Ishikawa (cell line): ENCODE measurements around the gene YTHDC1.

Experiments
- CEBPB ChIP-seq: IDR thresholded peaks from 2 replicates; pipeline ENCODE4 v1.6.1; 2012
- CREB1 ChIP-seq: IDR thresholded peaks from 2 replicates; pipeline ENCODE4 v1.6.1; 2012; ENCODE audit warnings: low read depth
- EGR1 ChIP-seq: IDR thresholded peaks from 2 replicates; pipeline ENCODE4 v1.6.1; 2012
- EP300 ChIP-seq: IDR thresholded peaks from 2 replicates; pipeline ENCODE4 v1.6.1; 2012; ENCODE audit warnings: borderline replicate concordance
- FOXM1 ChIP-seq: IDR thresholded peaks from 2 replicates; pipeline ENCODE4 v1.6.1; 2012; ENCODE audit warnings: low read depth, borderline replicate concordance
- NFIC ChIP-seq: IDR thresholded peaks from 2 replicates; pipeline ENCODE4 v1.6.1; 2012
- RAD21 ChIP-seq: IDR thresholded peaks from 2 replicates; pipeline ENCODE4 v1.6.1; 2012; ENCODE audit warnings: low read depth
- TAF1 ChIP-seq: IDR thresholded peaks from 2 replicates; pipeline ENCODE4 v1.6.1; 2012; ENCODE audit warnings: low read depth, mild to moderate bottlenecking
- TCF12 ChIP-seq: IDR thresholded peaks from 2 replicates; pipeline ENCODE4 v1.6.1; 2012; ENCODE audit warnings: low read depth
- TEAD4 ChIP-seq: IDR thresholded peaks from 2 replicates; pipeline ENCODE4 v1.6.1; 2012
- YY1 ChIP-seq: IDR thresholded peaks from 2 replicates; pipeline ENCODE4 v1.6.1; 2012; ENCODE audit warnings: low read depth
- ZBTB7A ChIP-seq: IDR thresholded peaks from 2 replicates; pipeline ENCODE4 v1.6.1; 2012; ENCODE audit warnings: low read depth
- TF ChIP-seq, protein P1 (sequence below): IDR thresholded peaks from 2 replicates; pipeline ENCODE4 v1.6.1; 2012
- TF ChIP-seq, protein P2 (sequence below): IDR thresholded peaks from 2 replicates; pipeline ENCODE4 v1.6.1; 2012
- TF ChIP-seq, protein P3 (sequence below): IDR thresholded peaks from 2 replicates; pipeline ENCODE4 v1.6.1; 2012; ENCODE audit warnings: low read depth, mild to moderate bottlenecking

The YTHDC1 gene

DNA sequence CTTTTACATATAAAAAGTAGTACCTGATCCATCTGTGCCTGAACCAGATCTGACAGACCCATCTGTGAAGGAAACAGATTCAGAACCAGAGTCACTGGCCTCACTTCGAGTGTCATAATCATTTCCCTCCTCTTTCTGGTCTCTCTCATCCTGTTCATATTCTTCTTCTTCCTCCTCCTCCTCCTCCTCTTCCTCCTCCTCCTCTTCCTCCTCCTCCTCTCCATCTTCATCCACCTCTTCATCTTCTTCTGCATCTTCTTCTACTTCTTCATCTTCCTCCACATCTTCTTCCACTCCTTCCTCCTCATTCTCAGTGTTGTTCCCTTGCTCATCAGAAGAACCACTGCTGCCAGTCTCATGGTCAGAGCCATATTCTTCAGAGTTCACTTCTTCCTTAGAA, 12.9 kb downstream of the YTHDC1 start:
- TF ChIP-seq TCF12, result no peak
- no peak for TF ChIP-seq EP300

DNA sequence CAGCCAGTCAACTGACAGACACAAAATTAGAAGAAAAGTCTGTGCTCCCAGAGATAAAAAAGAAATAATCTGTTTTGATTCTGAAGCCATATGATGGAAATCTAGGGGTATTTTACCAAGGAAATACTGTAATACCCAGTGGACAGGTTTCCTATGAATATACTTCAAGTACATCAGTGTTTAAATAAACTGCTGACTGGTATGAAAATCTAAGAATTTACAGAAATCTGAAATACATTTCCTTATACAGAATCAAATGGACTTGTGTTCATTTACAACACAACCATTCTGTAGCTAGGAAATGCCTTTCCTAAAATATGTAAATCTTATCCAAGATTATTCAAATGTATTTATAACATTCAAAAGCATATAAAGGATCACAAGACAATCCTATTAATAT, 13.4 kb downstream of the YTHDC1 start:
- TF ChIP-seq NFIC, result no peak
- no peak for TF ChIP-seq TEAD4
- TF ChIP-seq, protein P1, sequence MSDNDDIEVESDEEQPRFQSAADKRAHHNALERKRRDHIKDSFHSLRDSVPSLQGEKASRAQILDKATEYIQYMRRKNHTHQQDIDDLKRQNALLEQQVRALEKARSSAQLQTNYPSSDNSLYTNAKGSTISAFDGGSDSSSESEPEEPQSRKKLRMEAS, result no peak
- no peak for TF ChIP-seq EP300
- TF ChIP-seq CREB1, result no peak
- TF ChIP-seq FOXM1, result no peak
- TF ChIP-seq RAD21, result no peak
- no peak for TF ChIP-seq YY1
- TF ChIP-seq TCF12, result no peak
- no peak for TF ChIP-seq ZBTB7A
- TF ChIP-seq, protein P2, sequence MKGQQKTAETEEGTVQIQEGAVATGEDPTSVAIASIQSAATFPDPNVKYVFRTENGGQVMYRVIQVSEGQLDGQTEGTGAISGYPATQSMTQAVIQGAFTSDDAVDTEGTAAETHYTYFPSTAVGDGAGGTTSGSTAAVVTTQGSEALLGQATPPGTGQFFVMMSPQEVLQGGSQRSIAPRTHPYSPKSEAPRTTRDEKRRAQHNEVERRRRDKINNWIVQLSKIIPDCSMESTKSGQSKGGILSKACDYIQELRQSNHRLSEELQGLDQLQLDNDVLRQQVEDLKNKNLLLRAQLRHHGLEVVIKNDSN, result no peak
- TF ChIP-seq CEBPB, result no peak
- no peak for TF ChIP-seq EGR1
- TF ChIP-seq TAF1, result no peak
- TF ChIP-seq, protein P3, sequence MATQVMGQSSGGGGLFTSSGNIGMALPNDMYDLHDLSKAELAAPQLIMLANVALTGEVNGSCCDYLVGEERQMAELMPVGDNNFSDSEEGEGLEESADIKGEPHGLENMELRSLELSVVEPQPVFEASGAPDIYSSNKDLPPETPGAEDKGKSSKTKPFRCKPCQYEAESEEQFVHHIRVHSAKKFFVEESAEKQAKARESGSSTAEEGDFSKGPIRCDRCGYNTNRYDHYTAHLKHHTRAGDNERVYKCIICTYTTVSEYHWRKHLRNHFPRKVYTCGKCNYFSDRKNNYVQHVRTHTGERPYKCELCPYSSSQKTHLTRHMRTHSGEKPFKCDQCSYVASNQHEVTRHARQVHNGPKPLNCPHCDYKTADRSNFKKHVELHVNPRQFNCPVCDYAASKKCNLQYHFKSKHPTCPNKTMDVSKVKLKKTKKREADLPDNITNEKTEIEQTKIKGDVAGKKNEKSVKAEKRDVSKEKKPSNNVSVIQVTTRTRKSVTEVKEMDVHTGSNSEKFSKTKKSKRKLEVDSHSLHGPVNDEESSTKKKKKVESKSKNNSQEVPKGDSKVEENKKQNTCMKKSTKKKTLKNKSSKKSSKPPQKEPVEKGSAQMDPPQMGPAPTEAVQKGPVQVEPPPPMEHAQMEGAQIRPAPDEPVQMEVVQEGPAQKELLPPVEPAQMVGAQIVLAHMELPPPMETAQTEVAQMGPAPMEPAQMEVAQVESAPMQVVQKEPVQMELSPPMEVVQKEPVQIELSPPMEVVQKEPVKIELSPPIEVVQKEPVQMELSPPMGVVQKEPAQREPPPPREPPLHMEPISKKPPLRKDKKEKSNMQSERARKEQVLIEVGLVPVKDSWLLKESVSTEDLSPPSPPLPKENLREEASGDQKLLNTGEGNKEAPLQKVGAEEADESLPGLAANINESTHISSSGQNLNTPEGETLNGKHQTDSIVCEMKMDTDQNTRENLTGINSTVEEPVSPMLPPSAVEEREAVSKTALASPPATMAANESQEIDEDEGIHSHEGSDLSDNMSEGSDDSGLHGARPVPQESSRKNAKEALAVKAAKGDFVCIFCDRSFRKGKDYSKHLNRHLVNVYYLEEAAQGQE, result no peak

GRCh38 chr4:68326141-68326540, 23.7 kb downstream of the YTHDC1 start:
- TF ChIP-seq, protein P3, result no peak
- TF ChIP-seq, protein P2, result no peak
- TF ChIP-seq TAF1 (no peak), TCF12 (no peak), RAD21 (no peak), ZBTB7A (no peak), CREB1 (no peak), YY1 (no peak), TEAD4 (no peak), FOXM1 (no peak), EP300 (no peak), NFIC (no peak), CEBPB (no peak), EGR1 (no peak)
- TF ChIP-seq, protein P1, result no peak

DNA sequence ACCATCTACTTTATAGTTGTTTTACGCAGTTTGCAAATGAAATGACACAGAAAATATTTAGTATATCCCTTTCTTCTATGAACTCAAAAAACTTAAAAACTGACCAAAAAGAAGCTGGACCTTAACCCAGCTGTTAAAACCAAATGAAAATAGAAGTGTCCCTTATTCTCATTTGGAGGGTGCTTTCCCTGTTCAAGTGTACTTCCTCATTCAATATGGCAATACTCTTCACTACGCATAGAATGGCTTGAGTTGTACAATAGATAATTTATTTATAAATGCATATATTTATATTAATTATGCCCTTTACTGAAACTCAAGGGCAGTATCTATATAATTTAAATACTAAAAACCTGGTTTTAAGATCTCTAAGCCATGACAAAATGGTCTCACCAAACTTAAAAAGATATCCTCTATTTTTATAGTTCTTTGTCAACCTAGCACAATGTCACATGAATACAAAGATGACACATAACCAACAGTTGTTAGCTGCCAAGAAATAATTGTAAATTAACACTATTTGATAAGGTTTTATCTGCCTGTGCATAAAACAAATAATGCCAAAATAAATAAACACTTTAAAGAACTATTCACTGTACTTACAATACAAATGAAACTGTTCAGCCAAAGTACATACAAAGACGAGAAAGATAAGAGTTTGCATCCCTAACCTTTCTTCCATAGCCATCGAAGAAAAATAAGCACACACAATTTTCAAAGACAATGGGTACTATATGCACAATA, 25.2 kb downstream of the YTHDC1 start:
- no peak for TF ChIP-seq CEBPB
- TF ChIP-seq EGR1, result no peak
- no peak for TF ChIP-seq RAD21
- no peak for TF ChIP-seq EP300
- no peak for TF ChIP-seq TCF12
- TF ChIP-seq NFIC, result no peak
- no peak for TF ChIP-seq ZBTB7A
- no peak for TF ChIP-seq FOXM1

DNA sequence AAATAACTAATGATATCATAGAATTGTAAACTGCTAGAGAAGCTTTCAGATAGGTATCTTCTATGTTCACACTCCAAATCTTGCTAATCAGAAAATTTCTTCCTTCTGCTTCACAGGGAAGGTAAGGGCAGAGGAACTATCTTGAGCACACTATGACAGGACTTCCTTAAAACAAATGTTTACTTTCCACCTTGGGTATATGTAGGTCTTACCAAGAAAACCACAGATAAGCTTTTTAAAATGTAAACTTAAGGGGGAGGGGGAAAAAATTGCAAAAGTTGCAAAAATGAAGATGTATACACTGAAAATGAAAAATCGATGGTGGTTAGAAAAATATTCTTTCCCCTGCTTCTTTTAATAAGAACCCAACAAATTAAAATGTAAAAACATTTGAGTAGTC, 30.9 kb downstream of the YTHDC1 start:
- TF ChIP-seq, protein P1, result no peak
- no peak for TF ChIP-seq EP300
- no peak for TF ChIP-seq TAF1
- TF ChIP-seq, protein P3, result no peak
- no peak for TF ChIP-seq CREB1
- TF ChIP-seq YY1, result no peak
- no peak for TF ChIP-seq TCF12
- no peak for TF ChIP-seq FOXM1
- no peak for TF ChIP-seq CEBPB
- no peak for TF ChIP-seq RAD21
- no peak for TF ChIP-seq NFIC
